A673 (cell line): Measurements from ENCODE around the gene RRM2.

Experiments used
- CTCF ChIP-seq: fragments of 300-800, 200-600 bp; sonication (generic); conservative IDR thresholded peaks from 2 replicates; pipeline ENCODE4 v1.5.1; 2017; ENCODE audit warnings: low read depth, mild to moderate bottlenecking, antibody characterized with exemption, low read length, moderate library complexity, mixed read lengths
- EZH2 ChIP-seq: fragments of 200-600 bp; sonication (generic); IDR thresholded peaks from 2 replicates; pipeline ENCODE4 v1.6.1; 2017; ENCODE audit warnings: borderline replicate concordance, low read depth, mild to moderate bottlenecking, mixed read lengths, antibody characterized with exemption, low read length; ENCODE audit not compliant: poor library complexity, severe bottlenecking

DNA sequence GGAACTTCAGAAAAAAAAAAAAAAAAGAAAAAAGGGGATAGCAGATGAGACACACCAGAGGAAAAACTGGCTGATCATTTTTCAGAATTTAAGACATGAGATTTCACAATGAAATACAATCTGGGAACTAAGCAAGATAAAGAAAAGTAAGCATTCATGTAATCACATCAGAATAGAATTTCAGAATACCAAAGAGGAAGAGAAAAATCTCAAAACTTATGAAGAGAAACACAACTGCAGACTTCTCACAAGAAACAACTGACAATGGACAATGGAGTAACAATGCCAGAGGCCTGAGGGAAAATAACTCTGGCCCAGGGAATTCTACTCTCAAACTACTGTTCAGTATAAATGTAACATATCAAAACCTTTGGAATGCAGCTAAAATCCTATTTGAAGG is 13.2 kb upstream of the RRM2 start:
- no peak for TF ChIP-seq CTCF
- TF ChIP-seq EZH2: no peak
